Measurements from ENCODE around the gene LIX1L. TPM values are rescaled to one million over a fixed set of nuclear protein-coding genes. Genes with fewer than 3 reads are reported as not detected.

Gene LIX1L
- total RNA-seq, 4 donors from 2014 or later = 30.8 to 57.1 (median 41.5) TPM

DNA sequence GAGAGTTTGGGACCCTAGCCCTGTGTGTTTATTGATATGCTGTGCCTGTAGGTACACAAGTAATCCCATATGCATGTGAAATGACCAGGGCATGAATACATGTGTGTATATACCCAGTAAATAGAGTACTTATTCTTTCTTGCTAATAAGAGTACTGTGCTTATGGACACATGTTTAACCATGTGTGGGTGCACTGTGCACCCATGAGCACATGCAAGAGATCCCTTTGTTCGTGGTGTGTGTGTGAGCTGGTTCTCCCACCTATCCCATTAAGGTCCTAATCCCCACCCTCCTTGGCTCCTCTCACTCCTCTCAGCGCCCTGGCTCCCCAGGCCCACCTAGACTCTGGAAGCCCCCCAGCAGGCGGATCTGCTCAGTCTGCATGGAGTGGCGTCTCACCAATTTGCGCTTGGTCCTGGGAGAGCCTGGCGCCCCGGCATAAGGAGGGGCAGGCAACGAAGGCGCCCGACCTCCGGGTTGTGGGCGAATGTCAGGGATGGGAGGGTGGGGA, 2.2 kb upstream of the LIX1L start:
- Histone ChIP-seq H3K4me1 (peaks cover 0 to 77% (median 41%) of the 10 kb centered on the region in 4 donors), H3K27ac (peak overlapping the region; percentile 84 to 97 (median 94)), H3K4me3 (peak overlapping the region; percentile 50 to 79 (median 61)), H3K9me3 (no peaks in the 10 kb centered on the region), H3K36me3 (no peaks in the 10 kb centered on the region), H3K27me3 (no peaks in the 10 kb centered on the region)
- WGBS, 2 donors = 9 to 11% methylated on average over 7 to 12 of the region's 12 CpGs
- DNase-seq (ENCODE audit: low spot score in 2 of 2) = no peak
- no peak for TF ChIP-seq CTCF (IDR thresholded peaks at IDR 0.05)
- no peak for TF ChIP-seq POLR2A (IDR thresholded peaks at IDR 0.05)
- TF ChIP-seq EP300 (IDR thresholded peaks at IDR 0.05) = no peak

DNA sequence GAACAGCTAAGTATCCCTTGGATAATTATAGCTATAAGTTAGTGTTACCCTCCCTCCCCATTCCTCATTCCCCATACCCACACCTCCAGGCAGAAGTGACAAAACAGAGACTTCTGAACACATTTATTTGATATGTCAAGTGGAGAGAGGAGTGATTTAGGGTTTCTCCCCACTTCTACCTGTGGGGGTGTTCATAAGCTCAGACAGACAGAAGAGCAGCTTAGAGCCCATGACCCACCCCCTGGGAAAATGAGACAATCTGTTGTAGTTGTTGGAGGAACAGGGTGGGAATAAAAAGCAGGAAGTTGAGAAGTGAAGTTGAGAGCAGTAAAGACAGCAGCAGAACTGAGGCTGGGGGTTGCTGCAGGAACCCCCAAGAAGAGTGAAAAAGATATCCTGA, 1.5 kb upstream of the LIX1L start:
- Histone ChIP-seq H3K4me3 (no peak overlapping the region), H3K4me1 (peaks cover 0 to 81% (median 45%) of the 10 kb centered on the region in 4 donors), H3K9me3 (no peaks in the 10 kb centered on the region), H3K27me3 (no peaks in the 10 kb centered on the region), H3K27ac (peak overlapping the region; percentile 84 to 97 (median 94)), H3K36me3 (no peaks in the 10 kb centered on the region)
- TF ChIP-seq POLR2A (IDR thresholded peaks at IDR 0.05) (no peak), EP300 (IDR thresholded peaks at IDR 0.05) (no peak), CTCF (IDR thresholded peaks at IDR 0.05) (no peak)
- DNase-seq (ENCODE audit: low spot score in 2 of 2) = no peak

DNA sequence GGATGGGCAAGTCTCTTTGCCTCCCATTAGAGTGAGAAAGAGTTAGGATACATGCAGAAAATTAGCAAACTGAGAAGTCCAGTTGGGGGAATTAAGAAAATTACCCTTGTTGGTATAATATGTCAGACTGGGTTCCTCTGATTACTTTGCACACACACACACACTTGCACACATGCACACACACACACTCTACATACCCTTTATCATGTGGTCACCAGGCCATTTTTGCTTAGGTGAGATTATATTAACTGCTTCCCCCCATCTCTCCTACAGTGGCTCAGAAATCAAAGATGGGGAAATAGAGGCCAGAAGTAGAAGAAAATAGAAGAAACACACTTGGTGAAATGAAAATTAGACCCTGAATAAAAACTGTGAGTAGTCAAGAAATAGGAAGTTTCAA, 917 bp upstream of the LIX1L start:
- H3K9me3 ChIP-seq = no peaks in the 10 kb centered on the region
- peak overlapping the region; percentile 91 to 97 (median 96) for H3K27ac ChIP-seq
- no peak for TF ChIP-seq POLR2A (IDR thresholded peaks at IDR 0.05)
- TF ChIP-seq EP300 (IDR thresholded peaks at IDR 0.05) = no peak
- TF ChIP-seq CTCF (IDR thresholded peaks at IDR 0.05) = no peak
- peaks cover 0 to 83% (median 44%) of the 10 kb centered on the region in 4 donors for H3K4me1 ChIP-seq
- no peak for DNase-seq (ENCODE audit: low spot score in 2 of 2)
- H3K4me3 ChIP-seq = no peak overlapping the region
- no peaks in the 10 kb centered on the region for H3K27me3 ChIP-seq
- no peaks in the 10 kb centered on the region for H3K36me3 ChIP-seq

DNA sequence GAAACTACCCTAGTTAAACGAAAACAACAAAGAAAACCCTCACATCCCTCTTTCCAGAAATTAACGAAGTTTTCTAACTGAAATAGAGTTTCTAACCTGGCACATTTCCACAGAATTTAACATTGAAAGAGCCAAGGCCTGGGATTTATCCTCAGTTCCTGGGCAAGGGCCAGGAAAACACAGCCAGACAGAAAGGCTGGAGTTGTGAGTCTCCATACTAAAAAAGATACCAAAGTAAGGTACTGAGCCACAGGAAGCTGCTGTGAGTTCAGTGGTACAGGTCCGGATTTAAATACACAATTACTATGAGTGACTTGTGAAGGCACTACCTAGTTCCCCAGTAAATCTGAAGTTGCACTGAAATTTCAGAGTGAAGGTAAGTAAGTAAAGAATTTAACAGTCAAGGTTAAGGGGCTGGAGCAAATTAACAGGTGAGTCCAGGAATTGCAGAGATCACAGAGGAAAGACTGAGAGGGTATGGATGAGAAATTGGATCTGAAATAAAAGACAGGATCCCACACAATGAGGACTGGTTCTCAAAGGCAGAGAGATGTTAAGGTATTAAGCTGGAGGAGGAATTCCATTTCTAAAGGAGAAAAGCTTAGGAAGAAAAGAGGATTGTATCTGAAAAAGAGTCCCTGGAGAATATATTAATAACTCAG, 905 bp downstream of the LIX1L start:
- Histone ChIP-seq H3K4me1 (peaks cover 0 to 78% (median 37%) of the 10 kb centered on the region in 4 donors), H3K36me3 (no peaks in the 10 kb centered on the region), H3K9me3 (no peaks in the 10 kb centered on the region), H3K27ac (peak overlapping the region; percentile 91 to 97 (median 96)), H3K27me3 (no peaks in the 10 kb centered on the region), H3K4me3 (peak overlapping the region; percentile 77 to 83 (median 78))
- no peak for TF ChIP-seq CTCF (IDR thresholded peaks at IDR 0.05)
- TF ChIP-seq EP300 (IDR thresholded peaks at IDR 0.05) = no peak
- no peak for TF ChIP-seq POLR2A (IDR thresholded peaks at IDR 0.05)
- peak in 1 of 2 donors; percentile 11 for DNase-seq (ENCODE audit: low spot score in 2 of 2)
- 0% methylated on average over 3 of the region's 3 CpGs for WGBS, 2 donors

DNA sequence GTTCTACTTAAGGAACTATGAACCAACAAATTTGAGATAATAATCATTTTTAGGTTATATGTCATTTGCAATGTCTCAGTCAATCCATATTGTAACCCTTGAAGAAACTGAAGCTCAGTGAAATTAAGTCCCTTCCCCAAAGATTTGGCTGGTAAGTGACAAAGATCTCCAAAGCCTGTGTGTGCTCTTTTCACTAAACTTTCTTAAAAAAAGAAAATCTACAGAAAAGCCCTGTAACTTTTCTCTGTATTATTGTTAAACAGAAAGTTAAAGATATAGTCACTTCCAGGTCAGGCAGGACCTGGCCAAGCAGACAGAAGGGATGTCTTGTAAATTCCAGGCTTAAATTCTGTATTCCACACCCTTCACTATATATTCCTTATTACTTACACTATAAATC, 1.5 kb downstream of the LIX1L start:
- H3K27me3 ChIP-seq = no peaks in the 10 kb centered on the region
- peak overlapping the region; percentile 91 to 97 (median 96) for H3K27ac ChIP-seq
- TF ChIP-seq EP300 (IDR thresholded peaks at IDR 0.05) = no peak
- no peak for TF ChIP-seq POLR2A (IDR thresholded peaks at IDR 0.05)
- TF ChIP-seq CTCF (IDR thresholded peaks at IDR 0.05) = no peak
- no peak for DNase-seq (ENCODE audit: low spot score in 2 of 2)
- peaks cover 0 to 75% (median 35%) of the 10 kb centered on the region in 4 donors for H3K4me1 ChIP-seq
- no peaks in the 10 kb centered on the region for H3K36me3 ChIP-seq
- no peaks in the 10 kb centered on the region for H3K9me3 ChIP-seq
- H3K4me3 ChIP-seq = peak overlapping the region; percentile 77 to 83 (median 78)
